Measurements from ENCODE around the gene PLIN5. TPM values are rescaled to one million over a fixed set of nuclear protein-coding genes. Genes with fewer than 3 reads are reported as not detected.

PLIN5 gene
- total RNA-seq, 2 donors from 2014 or later, result 0.24 to 0.81 TPM

GRCh38 chr19:4499318-4499717 lies 35.7 kb downstream of the PLIN5 start:
- DNase-seq (no peak), ATAC-seq (replicated peaks in 1 of 2) (no peak)
- Mint-ChIP-seq H3K27ac (no peak overlapping the region), H3K36me3 (ENCODE audit: insufficient read depth in 2 of 2) (no peaks in the 10 kb centered on the region), H3K9me3 (no peaks in the 10 kb centered on the region), H3K4me3 (no peak overlapping the region), H3K4me1 (ENCODE audit: low read depth) (no peaks in the 10 kb centered on the region), H3K27me3 (ENCODE audit: low read depth) (no peaks in the 10 kb centered on the region)

GRCh38 chr19:4498694-4499093 lies 36.3 kb downstream of the PLIN5 start:
- Mint-ChIP-seq H3K27ac (no peak overlapping the region), H3K9me3 (no peaks in the 10 kb centered on the region), H3K4me1 (ENCODE audit: low read depth) (no peaks in the 10 kb centered on the region), H3K27me3 (ENCODE audit: low read depth) (no peaks in the 10 kb centered on the region), H3K36me3 (ENCODE audit: insufficient read depth in 2 of 2) (no peaks in the 10 kb centered on the region), H3K4me3 (no peak overlapping the region)
- ATAC-seq (replicated peaks in 1 of 2), result no peak
- DNase-seq, result no peak

GRCh38 chr19:4497770-4498389 lies 37.1 kb downstream of the PLIN5 start:
- Mint-ChIP-seq H3K27me3 (ENCODE audit: low read depth) (no peaks in the 10 kb centered on the region), H3K4me3 (no peak overlapping the region), H3K9me3 (no peaks in the 10 kb centered on the region), H3K4me1 (ENCODE audit: low read depth) (no peaks in the 10 kb centered on the region), H3K27ac (no peak overlapping the region), H3K36me3 (ENCODE audit: insufficient read depth in 2 of 2) (no peaks in the 10 kb centered on the region)
- DNase-seq (no peak), ATAC-seq (replicated peaks in 1 of 2) (no peak)

GRCh38 chr19:4496304-4496703 lies 38.7 kb downstream of the PLIN5 start:
- H3K27ac Mint-ChIP-seq, result no peak overlapping the region
- ATAC-seq (replicated peaks in 1 of 2) (no peak), DNase-seq (no peak)
- no peaks in the 10 kb centered on the region for H3K27me3 Mint-ChIP-seq (ENCODE audit: low read depth)
- no peaks in the 10 kb centered on the region for H3K9me3 Mint-ChIP-seq
- H3K4me3 Mint-ChIP-seq, result no peak overlapping the region
- no peaks in the 10 kb centered on the region for H3K4me1 Mint-ChIP-seq (ENCODE audit: low read depth)
- no peaks in the 10 kb centered on the region for H3K36me3 Mint-ChIP-seq (ENCODE audit: insufficient read depth in 2 of 2)

- Mint-ChIP-seq H3K27me3 (ENCODE audit: low read depth) (no peaks in the 10 kb centered on the region), H3K4me3 (no peak overlapping the region), H3K9me3 (no peaks in the 10 kb centered on the region), H3K4me1 (ENCODE audit: low read depth) (no peaks in the 10 kb centered on the region), H3K36me3 (ENCODE audit: insufficient read depth in 2 of 2) (peaks cover 0 to 1% of the 10 kb centered on the region in 2 donors), H3K27ac (no peak overlapping the region)
- no peak for DNase-seq
- ATAC-seq (replicated peaks in 1 of 2), result peak in 1 of 2 donors; percentile 39
These were observed 39.6 kb downstream of the PLIN5 start for GRCh38 chr19:4495471-4495870.

- DNase-seq (no peak), ATAC-seq (replicated peaks in 1 of 2) (no peak)
- H3K27me3 Mint-ChIP-seq (ENCODE audit: low read depth), result no peaks in the 10 kb centered on the region
- no peak overlapping the region for H3K4me3 Mint-ChIP-seq
- H3K36me3 Mint-ChIP-seq (ENCODE audit: insufficient read depth in 2 of 2), result peaks cover 0 to 2% of the 10 kb centered on the region in 2 donors
- no peak overlapping the region for H3K27ac Mint-ChIP-seq
- no peaks in the 10 kb centered on the region for H3K4me1 Mint-ChIP-seq (ENCODE audit: low read depth)
- no peaks in the 10 kb centered on the region for H3K9me3 Mint-ChIP-seq
These were observed 40.3 kb downstream of the PLIN5 start for GRCh38 chr19:4494691-4495064.

- Mint-ChIP-seq H3K36me3 (ENCODE audit: insufficient read depth in 2 of 2) (peaks cover 0 to 2% of the 10 kb centered on the region in 2 donors), H3K4me1 (ENCODE audit: low read depth) (no peaks in the 10 kb centered on the region)
These were observed 40.9 kb downstream of the PLIN5 start for GRCh38 chr19:4493929-4494690.

GRCh38 chr19:4493104-4493928 lies 41.7 kb downstream of the PLIN5 start:
- no peaks in the 10 kb centered on the region for H3K9me3 Mint-ChIP-seq
- no peak overlapping the region for H3K4me3 Mint-ChIP-seq
- H3K36me3 Mint-ChIP-seq (ENCODE audit: insufficient read depth in 2 of 2), result peaks cover 0 to 2% of the 10 kb centered on the region in 2 donors
- ATAC-seq (replicated peaks in 1 of 2), result no peak
- DNase-seq, result no peak
- no peaks in the 10 kb centered on the region for H3K4me1 Mint-ChIP-seq (ENCODE audit: low read depth)
- H3K27ac Mint-ChIP-seq, result no peak overlapping the region
- no peaks in the 10 kb centered on the region for H3K27me3 Mint-ChIP-seq (ENCODE audit: low read depth)

More at GRCh38 chr19:4493929-4494690, 40.9 kb downstream of the PLIN5 start:
- Mint-ChIP-seq H3K27me3 (ENCODE audit: low read depth) (no peaks in the 10 kb centered on the region), H3K4me3 (no peak overlapping the region), H3K9me3 (no peaks in the 10 kb centered on the region), H3K27ac (no peak overlapping the region)
- DNase-seq (no peak), ATAC-seq (replicated peaks in 1 of 2) (no peak)

GRCh38 chr19:4492337-4493103 lies 42.5 kb downstream of the PLIN5 start:
- DNase-seq, result no peak
- ATAC-seq (replicated peaks in 1 of 2), result no peak
- peaks cover 0 to 2% of the 10 kb centered on the region in 2 donors for H3K36me3 Mint-ChIP-seq (ENCODE audit: insufficient read depth in 2 of 2)
- no peaks in the 10 kb centered on the region for H3K27me3 Mint-ChIP-seq (ENCODE audit: low read depth)
- no peaks in the 10 kb centered on the region for H3K4me1 Mint-ChIP-seq (ENCODE audit: low read depth)
- H3K9me3 Mint-ChIP-seq, result no peaks in the 10 kb centered on the region
- H3K4me3 Mint-ChIP-seq, result no peak overlapping the region
- no peak overlapping the region for H3K27ac Mint-ChIP-seq

GRCh38 chr19:4491446-4491845 lies 43.6 kb downstream of the PLIN5 start:
- Mint-ChIP-seq H3K36me3 (ENCODE audit: insufficient read depth in 2 of 2) (peaks cover 0 to 2% of the 10 kb centered on the region in 2 donors), H3K27ac (no peak overlapping the region), H3K4me1 (ENCODE audit: low read depth) (no peaks in the 10 kb centered on the region), H3K4me3 (no peak overlapping the region), H3K27me3 (ENCODE audit: low read depth) (no peaks in the 10 kb centered on the region), H3K9me3 (no peaks in the 10 kb centered on the region)
- DNase-seq, result no peak
- ATAC-seq (replicated peaks in 1 of 2), result no peak

GRCh38 chr19:4488496-4488895 lies 46.5 kb downstream of the PLIN5 start:
- Mint-ChIP-seq H3K27ac (no peak overlapping the region), H3K4me3 (no peak overlapping the region), H3K36me3 (ENCODE audit: insufficient read depth in 2 of 2) (peaks cover 0 to 4% of the 10 kb centered on the region in 2 donors), H3K9me3 (no peaks in the 10 kb centered on the region), H3K27me3 (ENCODE audit: low read depth) (no peaks in the 10 kb centered on the region), H3K4me1 (ENCODE audit: low read depth) (no peaks in the 10 kb centered on the region)
- no peak for DNase-seq
- no peak for ATAC-seq (replicated peaks in 1 of 2)

- no peak overlapping the region for H3K27ac Mint-ChIP-seq
- no peaks in the 10 kb centered on the region for H3K9me3 Mint-ChIP-seq
- H3K4me1 Mint-ChIP-seq (ENCODE audit: low read depth), result no peaks in the 10 kb centered on the region
- H3K36me3 Mint-ChIP-seq (ENCODE audit: insufficient read depth in 2 of 2), result peaks cover 0 to 4% of the 10 kb centered on the region in 2 donors
- no peaks in the 10 kb centered on the region for H3K27me3 Mint-ChIP-seq (ENCODE audit: low read depth)
- DNase-seq, result no peak
- ATAC-seq (replicated peaks in 1 of 2), result no peak
- no peak overlapping the region for H3K4me3 Mint-ChIP-seq
These were observed 47.5 kb downstream of the PLIN5 start for GRCh38 chr19:4487572-4487971.

- no peak for ATAC-seq (replicated peaks in 1 of 2)
- no peaks in the 10 kb centered on the region for H3K27me3 Mint-ChIP-seq (ENCODE audit: low read depth)
- no peak overlapping the region for H3K4me3 Mint-ChIP-seq
- DNase-seq, result no peak
- no peaks in the 10 kb centered on the region for H3K9me3 Mint-ChIP-seq
- H3K4me1 Mint-ChIP-seq (ENCODE audit: low read depth), result no peaks in the 10 kb centered on the region
- peaks cover 0 to 2% of the 10 kb centered on the region in 2 donors for H3K36me3 Mint-ChIP-seq (ENCODE audit: insufficient read depth in 2 of 2)
- no peak overlapping the region for H3K27ac Mint-ChIP-seq
These were observed 51.6 kb downstream of the PLIN5 start for GRCh38 chr19:4483385-4483784.
